Endothelial cell of umbilical vein (primary cell): Measurements from ENCODE around the gene LRRC8A.

Source experiments
- CTCF ChIP-seq, 2 donors: IDR thresholded peaks; 1 replicate in 1 of 2; 2 replicates in 1 of 2; pipeline ENCODE4 v1.5.1; 2011; ENCODE audit warnings: low read length in 2 of 2, mild to moderate bottlenecking in 2 of 2, moderate library complexity in 2 of 2, control low read depth in 1 of 2, inconsistent platforms in 1 of 2, low read depth in 1 of 2; ENCODE audit not compliant: insufficient read depth in 1 of 2; ENCODE audit errors: extremely low read depth in 1 of 2
- EZH2 ChIP-seq: IDR thresholded peaks from 2 replicates; pipeline ENCODE4 v1.6.1; 2012; ENCODE audit warnings: borderline replicate concordance, low read depth, mild to moderate bottlenecking, moderate library complexity, low read length, inconsistent platforms; ENCODE audit not compliant: severe bottlenecking
- FOS ChIP-seq: IDR thresholded peaks from 2 replicates; pipeline ENCODE4 v1.6.1; 2011; ENCODE audit warnings: mild to moderate bottlenecking, low read length, moderate library complexity, borderline replicate concordance; ENCODE audit not compliant: insufficient read depth
- GATA2 ChIP-seq: IDR thresholded peaks from 2 replicates; pipeline ENCODE4 v1.7.0; 2011; ENCODE audit warnings: low read depth, mild to moderate bottlenecking, moderate library complexity, mixed read lengths, low read length; ENCODE audit not compliant: insufficient read length, insufficient read depth
- JUN ChIP-seq: IDR thresholded peaks from 2 replicates; pipeline ENCODE4 v1.6.1; 2011; ENCODE audit warnings: borderline replicate concordance, low read depth; ENCODE audit not compliant: insufficient read length, insufficient read depth
- POLR2A ChIP-seq: IDR thresholded peaks from 2 replicates; pipeline ENCODE4 v1.6.1; 2012; ENCODE audit warnings: low read depth, mild to moderate bottlenecking, control low read depth, low read length
- POLR2AphosphoS5 ChIP-seq: IDR thresholded peaks from 2 replicates; pipeline ENCODE4 v1.6.1; 2012; ENCODE audit warnings: low read depth, mild to moderate bottlenecking, control low read depth, low read length, moderate library complexity; ENCODE audit not compliant: insufficient read depth
- TF ChIP-seq, protein P1 (sequence below): IDR thresholded peaks from 2 replicates; pipeline ENCODE4 v1.6.1; 2011; ENCODE audit not compliant: insufficient read depth, insufficient read length

GRCh38 chr9:128916745-128917144 lies 34.8 kb downstream of the LRRC8A start:
- TF ChIP-seq CTCF (IDR thresholded peaks at IDR 0.05; ENCODE audit: extremely low read depth in 1 of 2, insufficient read depth in 1 of 2, low read depth in 1 of 2, low read length in 2 of 2) (no peak), POLR2AphosphoS5 (no peak), EZH2 (no peak), POLR2A (no peak), FOS (no peak), JUN (no peak), GATA2 (no peak)
- TF ChIP-seq, protein P1, sequence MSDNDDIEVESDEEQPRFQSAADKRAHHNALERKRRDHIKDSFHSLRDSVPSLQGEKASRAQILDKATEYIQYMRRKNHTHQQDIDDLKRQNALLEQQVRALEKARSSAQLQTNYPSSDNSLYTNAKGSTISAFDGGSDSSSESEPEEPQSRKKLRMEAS: no peak
